Femur (tissue), 1 donor: Measurements from ENCODE around the gene MRTFA.
"Not testable (repeated sequence)": the region's sequence is repeated elsewhere in the genome, so short reads cannot be mapped to it uniquely, and the experiment has no call there.

Source experiments
- DNase-seq: peaks from one replicate; pipeline ENCODE4 v3.0.0-alpha.2; 2017

The MRTFA gene

GRCh38 chr22:40383905-40384304 is 252.6 kb downstream of the MRTFA start:
- DNase-seq: no peak

GRCh38 chr22:40381461-40381860 is 255.1 kb downstream of the MRTFA start:
- no peak for DNase-seq

DNA sequence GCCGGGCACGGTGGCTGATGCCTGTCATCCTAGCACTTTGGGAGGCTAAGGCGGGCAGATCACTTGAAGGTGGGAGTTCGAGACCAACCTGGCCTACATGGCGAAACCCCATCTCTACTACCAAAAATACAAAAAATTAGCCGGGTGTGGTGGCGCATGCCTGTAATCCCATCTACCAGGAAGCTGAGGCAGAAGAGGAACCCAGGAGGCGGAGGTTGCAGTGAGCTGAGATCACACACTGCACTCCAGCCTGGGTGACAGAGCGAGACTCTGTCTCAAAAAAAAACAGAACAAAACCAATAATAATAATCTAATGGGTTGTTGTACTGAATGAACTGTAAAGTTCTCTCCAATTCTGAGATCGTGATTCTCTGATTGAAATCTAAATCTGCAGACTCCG is 258.1 kb downstream of the MRTFA start:
- not testable (repeated sequence) for DNase-seq

GRCh38 chr22:40377931-40378330 is 258.6 kb downstream of the MRTFA start:
- no peak for DNase-seq

GRCh38 chr22:40376149-40376548 is 260.4 kb downstream of the MRTFA start:
- DNase-seq: no peak

DNA sequence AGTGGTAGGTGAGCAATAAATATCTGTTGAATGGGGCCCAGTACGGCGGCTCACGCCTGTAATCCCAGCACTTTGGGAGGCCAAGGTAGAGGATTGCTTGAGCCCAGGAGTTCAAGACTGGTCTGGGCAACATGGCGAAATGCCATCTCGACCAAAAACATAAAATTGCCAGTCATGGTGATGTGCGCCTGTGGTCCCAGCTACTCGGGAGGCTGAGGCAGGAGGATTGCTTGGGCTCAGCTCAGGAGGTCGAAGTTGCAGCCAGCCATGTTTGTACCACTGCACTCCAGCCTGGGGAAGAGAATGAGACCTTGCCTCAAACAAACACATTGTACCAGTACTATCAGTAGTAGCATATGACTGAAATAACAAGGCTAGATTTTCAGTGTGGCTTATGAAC is 262.0 kb downstream of the MRTFA start:
- no peak for DNase-seq

DNA sequence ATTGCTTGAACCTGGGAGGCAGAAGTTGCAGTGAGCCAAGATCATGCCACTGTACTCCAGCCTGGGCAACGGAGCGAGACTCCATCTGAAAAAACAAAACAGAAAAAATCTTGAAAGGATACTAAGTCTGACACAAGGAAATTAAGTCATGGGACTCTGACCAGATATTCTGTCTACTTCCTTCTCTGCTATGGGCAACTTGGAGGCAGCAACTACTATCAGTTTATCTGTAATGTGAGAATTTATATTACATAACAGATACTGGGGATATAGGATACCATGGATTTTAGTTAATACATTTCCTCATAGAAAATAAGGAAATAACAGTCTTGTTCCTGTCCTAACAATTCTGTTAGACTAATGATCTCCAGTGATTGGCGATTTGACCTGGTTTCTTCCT is 267.7 kb downstream of the MRTFA start:
- no peak for DNase-seq

DNA sequence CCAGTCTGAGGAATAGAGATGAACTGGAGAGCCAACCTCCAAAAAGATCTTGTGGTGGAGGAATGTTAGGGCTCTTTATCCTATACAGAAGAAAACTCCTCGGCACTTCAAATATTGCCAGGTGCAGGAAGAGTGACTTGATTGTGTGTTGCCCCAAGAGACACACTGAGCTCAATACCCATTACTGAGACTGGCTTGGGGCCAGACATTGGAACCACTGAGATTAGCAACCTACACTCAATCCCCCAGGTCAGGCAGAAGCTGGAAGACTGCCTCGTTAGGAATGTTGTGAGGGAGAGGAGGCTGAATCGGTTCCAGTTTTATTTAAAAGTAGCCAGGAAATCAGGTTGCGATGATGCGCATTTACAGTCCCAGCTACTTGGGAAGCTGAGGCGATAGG is 268.5 kb downstream of the MRTFA start:
- peak; percentile 37 for DNase-seq

GRCh38 chr22:40367342-40367741 is 269.2 kb downstream of the MRTFA start:
- no peak for DNase-seq

- no peak for DNase-seq
Measured at GRCh38 chr22:40366068-40366467, 270.5 kb downstream of the MRTFA start.

- no peak for DNase-seq
Measured at GRCh38 chr22:40364431-40364830, 272.1 kb downstream of the MRTFA start.

DNA sequence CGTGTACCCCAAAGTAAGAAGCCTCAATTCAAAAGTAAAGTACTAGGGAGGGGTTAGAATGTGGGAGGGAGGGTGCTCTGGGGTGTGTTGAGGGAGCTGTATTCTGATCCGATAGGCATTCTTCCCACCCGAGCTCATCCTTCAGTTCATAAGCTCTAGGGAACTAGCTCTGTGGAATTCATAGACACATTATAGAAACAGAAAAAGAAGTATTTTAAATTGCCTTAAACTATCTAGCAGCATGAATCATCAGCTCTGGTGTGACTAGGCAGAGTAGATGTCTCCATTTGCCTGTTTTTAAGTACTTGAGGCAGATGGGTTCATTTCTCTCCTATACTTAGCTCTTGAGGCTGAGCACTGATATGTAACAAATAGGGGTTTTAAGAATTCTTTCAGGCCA is 273.5 kb downstream of the MRTFA start:
- no peak for DNase-seq

- no peak for DNase-seq
Measured at GRCh38 chr22:40361100-40361499, 275.4 kb downstream of the MRTFA start.
